OCI-LY7 (cell line): ENCODE measurements around the gene PDCD11. TPM values are rescaled to one million over a fixed set of nuclear protein-coding genes. Genes with fewer than 3 reads are reported as not detected.
A peak's percentile ranks its signal among the peaks of the same experiment; 100 is the strongest.

ENCODE experiments used
- BruUV-seq: library from RNA; stranded (reverse); fragments of 400-500 nt; replicated peaks from 2 replicates; lab custom pipeline; 2021; lab: Mats Ljungman, UMichigan
- CTCF ChIA-PET: fragments of 300-600 bp; sonication (Branson Sonifier 250); formaldehyde crosslinking; loops from one replicate; lab custom pipeline; 2022; ENCODE audit warnings: antibody characterized with exemption; ENCODE audit not compliant: unreplicated experiment; lab: Charles Lee
- POLR2A ChIA-PET: fragments of 300-600 bp; sonication (Branson Sonifier 250); formaldehyde crosslinking; loops from one replicate; lab custom pipeline; 2022; ENCODE audit warnings: antibody characterized with exemption; lab: Charles Lee
- DNase-seq: peaks from one replicate; pipeline ENCODE4 v3.0.0-alpha.2; 2015; ENCODE audit warnings: low spot score
- H2AFZ ChIP-seq: fragments of 200-600 bp; sonication (generic), shearing (Covaris generic); 2 replicates; pipeline ENCODE4 v1.6.1; 2014; ENCODE audit warnings: mild to moderate bottlenecking, antibody characterized with exemption, low read length, moderate library complexity
- H3K27ac ChIP-seq: fragments of 200-600 bp; sonication (generic); 2 replicates; pipeline ENCODE4 v1.5.1; 2014; ENCODE audit warnings: mixed run types, low read depth, mild to moderate bottlenecking, moderate library complexity, low read length, inconsistent platforms; ENCODE audit not compliant: poor library complexity, severe bottlenecking
- H3K36me3 ChIP-seq: fragments of 200-600 bp; sonication (generic); 2 replicates; pipeline ENCODE4 v1.6.1; 2014; ENCODE audit warnings: mild to moderate bottlenecking, antibody characterized with exemption, low read length, moderate library complexity, mixed read lengths; ENCODE audit not compliant: insufficient read depth
- H3K4me1 ChIP-seq: fragments of 200-600 bp; sonication (generic); 2 replicates; pipeline ENCODE4 v1.5.1; 2014; ENCODE audit warnings: mild to moderate bottlenecking, low read length; ENCODE audit not compliant: insufficient read depth, poor library complexity, severe bottlenecking
- H3K4me2 ChIP-seq: fragments of 200-600 bp; sonication (generic); 2 replicates; pipeline ENCODE4 v1.6.1; 2014; ENCODE audit warnings: mild to moderate bottlenecking, low read length
- H3K4me3 ChIP-seq: fragments of 200-600 bp; sonication (generic); 2 replicates; pipeline ENCODE4 v1.5.1; 2014; ENCODE audit warnings: mild to moderate bottlenecking, low read depth, low read length; ENCODE audit not compliant: poor library complexity, severe bottlenecking
- H3K79me2 ChIP-seq: fragments of 200-600 bp; sonication (generic); 2 replicates; pipeline ENCODE4 v1.6.1; 2016; ENCODE audit warnings: low read depth, mild to moderate bottlenecking, low read length, moderate library complexity, mixed read lengths; ENCODE audit not compliant: insufficient read depth
- H3K9me2 ChIP-seq: fragments of 200-600 bp; sonication (generic); 2 replicates; pipeline ENCODE4 v1.6.1; 2016; ENCODE audit warnings: mild to moderate bottlenecking, low read length, mixed read lengths; ENCODE audit not compliant: insufficient read depth
- H3K9me3 ChIP-seq: fragments of 200-600 bp; sonication (generic); 2 replicates; pipeline ENCODE4 v1.6.1; 2014; ENCODE audit warnings: mild to moderate bottlenecking, mixed run types, low read length, mixed read lengths
- H4K20me1 ChIP-seq: fragments of 200-600 bp; sonication (generic); 2 replicates; pipeline ENCODE4 v1.6.1; 2014; ENCODE audit warnings: mild to moderate bottlenecking, antibody characterized with exemption, low read length, moderate library complexity, mixed read lengths; ENCODE audit not compliant: insufficient read depth
- EZH2phosphoT487 ChIP-seq: fragments of 200-600 bp; sonication (generic); IDR thresholded peaks from 2 replicates; pipeline ENCODE4 v1.6.1; 2018; ENCODE audit warnings: low read depth, borderline replicate concordance, mild to moderate bottlenecking, mixed run types, antibody characterized with exemption, low read length, moderate library complexity, mixed read lengths
- intact Hi-C: fragments of 100-400 bp; cut with micrococcal nuclease; formaldehyde crosslinking; loops from one replicate; pipeline ENCODE4 v1.10.0; 2022; ENCODE audit not compliant: unreplicated experiment
- total RNA-seq, 2 experiments: library from RNA; depleted of rRNA in 1 of 2; stranded (reverse); fragments of >200 nt in 1 of 2; shearing (Covaris generic) in 1 of 2; gene quantifications; 2 replicates each; pipeline ENCODE4 v1.2.3, GENCODE V29; 2014 to 2022
- TF ChIP-seq, protein P1 (sequence below): fragments of 200-600 bp; sonication (generic); conservative IDR thresholded peaks from 2 replicates; pipeline ENCODE4 v1.5.1; 2014; ENCODE audit warnings: mild to moderate bottlenecking, antibody characterized with exemption, low read length, moderate library complexity, mixed read lengths

Gene PDCD11
- total RNA-seq, 2 experiments from 2014 or later: 54.5 to 68.4 TPM

DNA sequence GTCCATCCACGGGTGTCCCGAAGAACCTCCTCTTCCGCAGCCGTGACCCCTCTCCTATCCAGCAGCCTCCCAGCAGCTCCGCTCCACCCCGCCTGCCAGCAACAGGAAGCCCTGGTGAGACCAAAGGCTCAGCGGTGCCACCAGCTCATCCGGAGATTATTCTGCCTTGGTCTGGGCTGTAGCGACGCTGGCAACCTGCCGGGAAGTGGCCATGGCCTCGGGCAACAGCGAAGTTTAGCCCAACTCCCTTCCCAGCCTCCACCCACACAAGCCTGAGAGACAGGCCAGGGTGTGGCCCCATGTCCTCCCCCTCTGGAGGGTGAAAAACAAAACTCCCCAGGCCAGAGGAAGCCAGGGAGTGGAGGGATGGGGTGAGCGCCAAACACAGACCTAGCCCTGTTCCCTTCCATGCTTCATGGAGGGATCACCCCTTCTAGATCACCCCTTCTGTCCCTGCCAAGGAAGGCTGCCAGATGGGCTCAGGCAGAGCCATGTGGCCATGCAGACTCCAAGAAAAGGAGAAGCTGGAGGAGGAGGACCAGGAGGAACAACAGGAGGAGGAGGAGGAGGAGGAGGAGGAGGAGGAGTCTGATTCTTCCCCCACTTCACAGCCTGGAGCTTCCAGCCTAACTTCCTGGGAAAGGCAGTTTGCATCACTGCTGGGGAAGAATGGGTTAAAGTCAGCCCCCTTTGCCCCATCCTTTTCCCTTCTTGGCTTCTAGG is 54.8 kb downstream of the PDCD11 start:
- ChIA-PET POLR2A (no interaction called here), CTCF (no interaction called here)
- DNase-seq: no peak
- H3K4me2 ChIP-seq: no peak overlapping the region
- no peaks in the 10 kb centered on the region for H3K9me3 ChIP-seq
- no peak overlapping the region for H3K27ac ChIP-seq
- H4K20me1 ChIP-seq: no peaks in the 10 kb centered on the region
- intact Hi-C loops: no loop called here
- H3K36me3 ChIP-seq: peaks cover 26% of the 10 kb centered on the region
- TF ChIP-seq, protein P1, sequence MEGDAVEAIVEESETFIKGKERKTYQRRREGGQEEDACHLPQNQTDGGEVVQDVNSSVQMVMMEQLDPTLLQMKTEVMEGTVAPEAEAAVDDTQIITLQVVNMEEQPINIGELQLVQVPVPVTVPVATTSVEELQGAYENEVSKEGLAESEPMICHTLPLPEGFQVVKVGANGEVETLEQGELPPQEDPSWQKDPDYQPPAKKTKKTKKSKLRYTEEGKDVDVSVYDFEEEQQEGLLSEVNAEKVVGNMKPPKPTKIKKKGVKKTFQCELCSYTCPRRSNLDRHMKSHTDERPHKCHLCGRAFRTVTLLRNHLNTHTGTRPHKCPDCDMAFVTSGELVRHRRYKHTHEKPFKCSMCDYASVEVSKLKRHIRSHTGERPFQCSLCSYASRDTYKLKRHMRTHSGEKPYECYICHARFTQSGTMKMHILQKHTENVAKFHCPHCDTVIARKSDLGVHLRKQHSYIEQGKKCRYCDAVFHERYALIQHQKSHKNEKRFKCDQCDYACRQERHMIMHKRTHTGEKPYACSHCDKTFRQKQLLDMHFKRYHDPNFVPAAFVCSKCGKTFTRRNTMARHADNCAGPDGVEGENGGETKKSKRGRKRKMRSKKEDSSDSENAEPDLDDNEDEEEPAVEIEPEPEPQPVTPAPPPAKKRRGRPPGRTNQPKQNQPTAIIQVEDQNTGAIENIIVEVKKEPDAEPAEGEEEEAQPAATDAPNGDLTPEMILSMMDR: no peak
- no peak for TF ChIP-seq EZH2phosphoT487
- H3K4me3 ChIP-seq: no peak overlapping the region
- no peaks in the 10 kb centered on the region for H3K4me1 ChIP-seq
- no TSS peak for BruUV-seq
- H3K79me2 ChIP-seq: no peaks in the 10 kb centered on the region
- no peaks in the 10 kb centered on the region for H3K9me2 ChIP-seq
- no peak overlapping the region for H2AFZ ChIP-seq

DNA sequence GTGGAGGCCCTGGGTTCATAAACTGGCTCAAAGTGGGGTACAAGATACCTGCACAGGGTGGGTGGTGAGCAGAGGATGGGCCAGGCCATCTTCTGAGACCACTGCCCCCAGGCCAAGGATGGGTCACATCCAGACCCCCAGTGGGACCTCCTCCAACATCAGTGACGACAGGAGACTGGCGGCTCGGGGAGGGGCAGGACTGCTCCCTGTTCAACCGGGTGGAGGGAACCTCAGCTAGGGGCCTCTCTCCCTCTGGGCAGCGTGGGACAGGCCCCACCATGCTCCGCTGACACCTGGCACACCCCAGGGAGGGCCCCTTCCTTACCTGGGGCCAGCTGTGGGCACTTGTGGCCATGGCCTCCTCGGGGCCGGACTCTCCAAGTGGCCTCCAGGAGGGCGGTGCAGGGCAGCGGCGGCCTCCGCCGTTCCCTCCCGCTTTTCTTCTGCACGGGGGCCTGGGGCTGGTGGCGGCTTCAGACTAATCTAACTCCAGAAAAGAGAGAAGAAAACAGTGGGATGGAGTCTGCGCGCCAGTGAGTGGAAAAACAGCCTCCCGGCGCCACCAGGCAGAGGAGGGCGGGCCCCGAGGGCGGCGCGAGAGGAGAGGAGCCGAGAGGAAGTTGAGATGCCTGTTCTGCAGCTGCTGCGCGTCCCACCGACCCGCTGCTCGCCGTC is 55.5 kb downstream of the PDCD11 start, which contains the start of gene CALHM2:
Gene CALHM2 (minus strand): TSS at position 540 of the 675 bp plus-strand sequence. CDS start 2,429 bp downstream, outside the sequence.
- H2AFZ ChIP-seq: no peak within 1 kb of the TSS
- no peak for DNase-seq
- intact Hi-C loops: loop anchor here (2.0 kb wide), 1 partner anchor 25 kb away; no protein-coding TSS in a partner anchor
- peaks cover 19% of the 10 kb centered on the region for H3K36me3 ChIP-seq
- H3K27ac ChIP-seq: no peak within 1 kb of the TSS
- CTCF ChIA-PET: no interaction called here
- no peak for TF ChIP-seq EZH2phosphoT487
- TF ChIP-seq, protein P1: no peak
- peak within 1 kb of the TSS; percentile 1; the same call in 1 of the 2 replicates for H3K4me2 ChIP-seq
- H3K9me2 ChIP-seq: no peaks in the 10 kb centered on the region
- H3K4me3 ChIP-seq: no peak within 1 kb of the TSS
- no peaks in the 10 kb centered on the region for H3K79me2 ChIP-seq
- no peaks in the 10 kb centered on the region for H3K9me3 ChIP-seq
- no peaks in the 10 kb centered on the region for H4K20me1 ChIP-seq
- POLR2A ChIA-PET: no interaction called here
- BruUV-seq: no TSS peak
- no peaks in the 10 kb centered on the region for H3K4me1 ChIP-seq
